ENCODE measurements around the gene ASXL1.

DNA sequence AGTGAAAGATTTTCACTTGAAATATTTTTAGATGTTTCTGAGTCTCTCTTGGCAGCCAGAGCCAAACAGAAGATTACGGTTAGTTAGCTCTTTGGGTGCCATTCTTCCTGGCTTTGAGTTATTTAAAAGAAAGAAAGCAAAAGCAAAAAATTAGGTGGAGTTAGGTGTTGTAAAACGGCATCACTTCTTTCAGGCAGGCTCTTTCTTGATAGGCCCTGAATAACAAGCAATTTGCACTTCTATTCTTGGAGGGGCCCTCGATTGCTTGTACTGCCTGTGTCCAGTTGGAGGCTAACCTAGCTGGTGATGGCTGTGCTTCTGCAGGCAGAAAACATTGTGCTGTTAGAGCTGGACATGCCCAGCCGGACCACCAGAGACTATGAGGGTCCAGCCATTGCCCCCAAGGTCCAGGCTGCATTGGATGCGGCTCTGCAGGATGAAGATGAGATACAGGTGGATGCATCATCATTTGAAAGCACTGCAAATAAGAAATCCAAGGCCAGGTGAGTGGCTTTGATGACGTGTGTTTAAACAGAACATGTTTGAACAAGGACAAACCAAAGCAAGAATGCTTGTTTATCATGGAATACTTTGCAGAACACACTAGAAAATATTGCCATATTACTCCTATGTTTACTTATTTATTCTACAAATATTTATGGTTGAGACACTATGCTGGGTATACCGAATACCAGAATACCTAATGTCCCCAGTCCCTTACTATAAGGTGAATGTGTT is 28.1 kb upstream of the ASXL1 start:
- TF ChIP-seq, protein P1, sequence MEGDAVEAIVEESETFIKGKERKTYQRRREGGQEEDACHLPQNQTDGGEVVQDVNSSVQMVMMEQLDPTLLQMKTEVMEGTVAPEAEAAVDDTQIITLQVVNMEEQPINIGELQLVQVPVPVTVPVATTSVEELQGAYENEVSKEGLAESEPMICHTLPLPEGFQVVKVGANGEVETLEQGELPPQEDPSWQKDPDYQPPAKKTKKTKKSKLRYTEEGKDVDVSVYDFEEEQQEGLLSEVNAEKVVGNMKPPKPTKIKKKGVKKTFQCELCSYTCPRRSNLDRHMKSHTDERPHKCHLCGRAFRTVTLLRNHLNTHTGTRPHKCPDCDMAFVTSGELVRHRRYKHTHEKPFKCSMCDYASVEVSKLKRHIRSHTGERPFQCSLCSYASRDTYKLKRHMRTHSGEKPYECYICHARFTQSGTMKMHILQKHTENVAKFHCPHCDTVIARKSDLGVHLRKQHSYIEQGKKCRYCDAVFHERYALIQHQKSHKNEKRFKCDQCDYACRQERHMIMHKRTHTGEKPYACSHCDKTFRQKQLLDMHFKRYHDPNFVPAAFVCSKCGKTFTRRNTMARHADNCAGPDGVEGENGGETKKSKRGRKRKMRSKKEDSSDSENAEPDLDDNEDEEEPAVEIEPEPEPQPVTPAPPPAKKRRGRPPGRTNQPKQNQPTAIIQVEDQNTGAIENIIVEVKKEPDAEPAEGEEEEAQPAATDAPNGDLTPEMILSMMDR (IDR thresholded peaks at IDR 0.05), result no peak
- no peak for TF ChIP-seq POLR2A (IDR thresholded peaks at IDR 0.05)
